MM.1S (cell line): ENCODE data around the gene TAGLN2.

Experiments used
- DNase-seq: peaks from one replicate; pipeline ENCODE4 v3.0.0-alpha.2; 2015
- H2AFZ ChIP-seq: fragments of 300-600 bp; sonication (generic); 2 replicates; pipeline ENCODE4 v1.6.0; 2016; ENCODE audit warnings: antibody characterized with exemption, low read length
- H3F3A ChIP-seq: fragments of 300-600 bp; sonication (generic); 2 replicates; pipeline ENCODE4 v1.6.1; 2016; ENCODE audit warnings: mild to moderate bottlenecking, antibody characterized with exemption, low read length, moderate library complexity, mixed read lengths; ENCODE audit not compliant: insufficient read depth
- H3K27ac ChIP-seq: fragments of 300-600 bp; sonication (generic); 2 replicates; pipeline ENCODE4 v1.5.1; 2016; ENCODE audit warnings: mild to moderate bottlenecking, low read length
- H3K27me3 ChIP-seq: fragments of 300-600 bp; sonication (generic); replicated peaks from 2 replicates; pipeline ENCODE4 v1.6.0; 2016; ENCODE audit warnings: low read length; ENCODE audit not compliant: insufficient read depth
- H3K36me3 ChIP-seq: fragments of 300-600 bp; sonication (generic); replicated peaks from 2 replicates; pipeline ENCODE4 v1.6.1; 2016; ENCODE audit warnings: mild to moderate bottlenecking, low read length, mixed read lengths; ENCODE audit not compliant: insufficient read depth
- H3K4me1 ChIP-seq: fragments of 300-600 bp; sonication (generic); 2 replicates; pipeline ENCODE4 v1.6.1; 2016; ENCODE audit warnings: low read length, mixed read lengths
- H3K4me2 ChIP-seq: fragments of 300-600 bp; sonication (generic); 2 replicates; pipeline ENCODE4 v1.6.0; 2016; ENCODE audit warnings: low read depth, low read length
- H3K4me3 ChIP-seq: fragments of 300-600 bp; sonication (generic); 2 replicates; pipeline ENCODE4 v1.5.1; 2016; ENCODE audit warnings: low read length, mixed read lengths
- H3K79me2 ChIP-seq: fragments of 300-600 bp; sonication (generic); 2 replicates; pipeline ENCODE4 v1.6.1; 2016; ENCODE audit warnings: mixed run types, low read length, mixed read lengths
- H3K9ac ChIP-seq: fragments of 300-600 bp; sonication (generic); 2 replicates; pipeline ENCODE4 v1.6.1; 2016; ENCODE audit warnings: low read length, mixed read lengths
- H3K9me2 ChIP-seq: fragments of 300-600 bp; sonication (generic); replicated peaks from 2 replicates; pipeline ENCODE4 v1.6.1; 2016; ENCODE audit warnings: mild to moderate bottlenecking, low read length, mixed read lengths; ENCODE audit not compliant: insufficient read depth
- H3K9me3 ChIP-seq: fragments of 300-600 bp; sonication (generic); replicated peaks from 2 replicates; pipeline ENCODE4 v1.6.1; 2016; ENCODE audit warnings: mild to moderate bottlenecking, low read length, mixed read lengths; ENCODE audit not compliant: insufficient read depth
- H4K20me1 ChIP-seq: fragments of 300-600 bp; sonication (generic); 2 replicates; pipeline ENCODE4 v1.6.1; 2016; ENCODE audit warnings: mild to moderate bottlenecking, low read length, moderate library complexity, mixed read lengths; ENCODE audit not compliant: insufficient read depth
- CTCF ChIP-seq: fragments of 300-600 bp; sonication (generic); IDR thresholded peaks from 2 replicates; pipeline ENCODE4 v1.5.1; 2016; ENCODE audit warnings: antibody characterized with exemption, low read length, mixed read lengths
- EZH2 ChIP-seq: fragments of 300-600 bp; sonication (generic); optimal IDR thresholded peaks from 2 replicates; pipeline ENCODE3; 2017; ENCODE audit warnings: low read depth, mild to moderate bottlenecking, antibody characterized with exemption, low read length, mixed read lengths
- EZH2phosphoT487 ChIP-seq: fragments of 300-600 bp; sonication (generic); IDR thresholded peaks from 2 replicates; pipeline ENCODE4 v1.6.1; 2018; ENCODE audit warnings: antibody characterized with exemption, low read length

TAGLN2 gene

GRCh38 chr1:159930634-159931033 is 5.3 kb upstream of the TAGLN2 start:
- H3K9me2 ChIP-seq: no peaks in the 10 kb centered on the region
- TF ChIP-seq EZH2phosphoT487 (no peak), EZH2 (no peak), CTCF (no peak)
- no peaks in the 10 kb centered on the region for H4K20me1 ChIP-seq
- no peaks in the 10 kb centered on the region for H3K4me1 ChIP-seq
- no peak for DNase-seq
- H3K36me3 ChIP-seq: no peaks in the 10 kb centered on the region
- H3K4me2 ChIP-seq: no peak overlapping the region
- no peak overlapping the region for H3K9ac ChIP-seq
- H3K4me3 ChIP-seq: no peak overlapping the region
- no peak overlapping the region for H3K27ac ChIP-seq
- no peaks in the 10 kb centered on the region for H3K79me2 ChIP-seq
- no peaks in the 10 kb centered on the region for H3K9me3 ChIP-seq
- H3K27me3 ChIP-seq: no peaks in the 10 kb centered on the region; the same call in 1 of the 2 replicates
- H2AFZ ChIP-seq: no peak overlapping the region
- H3F3A ChIP-seq: no peaks in the 10 kb centered on the region

GRCh38 chr1:159930216-159930615 is 4.9 kb upstream of the TAGLN2 start:
- no peak overlapping the region for H3K9ac ChIP-seq

GRCh38 chr1:159929155-159930051 is 4.1 kb upstream of the TAGLN2 start:
- no peak overlapping the region for H3K27ac ChIP-seq
- TF ChIP-seq CTCF (no peak), EZH2 (no peak), EZH2phosphoT487 (no peak)
- no peaks in the 10 kb centered on the region for H3K27me3 ChIP-seq
- no peak for DNase-seq
- no peaks in the 10 kb centered on the region for H3F3A ChIP-seq
- no peak overlapping the region for H3K9ac ChIP-seq
- no peaks in the 10 kb centered on the region for H3K4me1 ChIP-seq
- no peaks in the 10 kb centered on the region for H3K9me2 ChIP-seq
- H3K4me3 ChIP-seq: no peak overlapping the region
- H4K20me1 ChIP-seq: no peaks in the 10 kb centered on the region
- H3K4me2 ChIP-seq: no peak overlapping the region
- peaks cover 9% of the 10 kb centered on the region for H3K79me2 ChIP-seq
- H3K36me3 ChIP-seq: no peaks in the 10 kb centered on the region
- H2AFZ ChIP-seq: no peak overlapping the region
- no peaks in the 10 kb centered on the region for H3K9me3 ChIP-seq

More at GRCh38 chr1:159930216-159930615, 4.9 kb upstream of the TAGLN2 start:
- Histone ChIP-seq H3K4me1 (no peaks in the 10 kb centered on the region), H4K20me1 (no peaks in the 10 kb centered on the region), H3K9me2 (no peaks in the 10 kb centered on the region), H3K36me3 (no peaks in the 10 kb centered on the region), H3K9me3 (no peaks in the 10 kb centered on the region), H3K79me2 (peaks cover under 1% of the 10 kb centered on the region), H3K27me3 (no peaks in the 10 kb centered on the region; the same call in 1 of the 2 replicates), H3K27ac (no peak overlapping the region), H3K4me2 (no peak overlapping the region), H2AFZ (no peak overlapping the region), H3F3A (no peaks in the 10 kb centered on the region), H3K4me3 (no peak overlapping the region)
- TF ChIP-seq EZH2 (no peak), EZH2phosphoT487 (no peak), CTCF (no peak)
- DNase-seq: no peak
